Activated naive CD4-positive, alpha-beta T cell treated with anti-CD3 and anti-CD28 coated beads, Interleukin-2, amount 50 U/mL, for 24 hours (primary cell): ENCODE data around the gene ALKAL2.
A peak's percentile ranks its signal among the peaks of the same experiment; 100 is the strongest.

Source experiments
- H3K27ac Mint-ChIP-seq: one replicate; pipeline ENCODE4 v1.8.0; 2021; ENCODE audit warnings: mild to moderate bottlenecking, mixed read lengths
- H3K27me3 Mint-ChIP-seq: one replicate; pipeline ENCODE4 v1.8.0; 2021; ENCODE audit warnings: mixed read lengths
- H3K36me3 Mint-ChIP-seq: one replicate; pipeline ENCODE4 v1.8.0; 2021; ENCODE audit warnings: mixed read lengths
- H3K4me1 Mint-ChIP-seq: one replicate; pipeline ENCODE4 v1.8.0; 2021; ENCODE audit warnings: mixed read lengths
- H3K4me3 Mint-ChIP-seq: one replicate; pipeline ENCODE4 v1.8.0; 2021; ENCODE audit warnings: mild to moderate bottlenecking, mixed read lengths
- H3K9me3 Mint-ChIP-seq: one replicate; pipeline ENCODE4 v1.8.0; 2021; ENCODE audit warnings: mixed read lengths

Gene ALKAL2

GRCh38 chr2:309954-310510 is 22.1 kb upstream of the ALKAL2 start:
- Mint-ChIP-seq H3K9me3 (no peaks in the 10 kb centered on the region), H3K27me3 (peaks cover 5% of the 10 kb centered on the region), H3K4me3 (no peak overlapping the region), H3K4me1 (no peaks in the 10 kb centered on the region), H3K36me3 (no peaks in the 10 kb centered on the region), H3K27ac (no peak overlapping the region)

- H3K36me3 Mint-ChIP-seq = no peaks in the 10 kb centered on the region
- H3K9me3 Mint-ChIP-seq = no peaks in the 10 kb centered on the region
- no peak overlapping the region for H3K4me3 Mint-ChIP-seq
- peaks cover 5% of the 10 kb centered on the region for H3K27me3 Mint-ChIP-seq
- no peak overlapping the region for H3K27ac Mint-ChIP-seq
- no peaks in the 10 kb centered on the region for H3K4me1 Mint-ChIP-seq
These were observed 21.5 kb upstream of the ALKAL2 start for GRCh38 chr2:309148-309953.

GRCh38 chr2:305366-305765 is 17.5 kb upstream of the ALKAL2 start:
- no peak overlapping the region for H3K27ac Mint-ChIP-seq
- no peaks in the 10 kb centered on the region for H3K9me3 Mint-ChIP-seq
- H3K4me1 Mint-ChIP-seq = no peaks in the 10 kb centered on the region
- H3K36me3 Mint-ChIP-seq = no peaks in the 10 kb centered on the region
- H3K4me3 Mint-ChIP-seq = no peak overlapping the region
- H3K27me3 Mint-ChIP-seq = peaks cover 5% of the 10 kb centered on the region

- no peaks in the 10 kb centered on the region for H3K4me1 Mint-ChIP-seq
- no peak overlapping the region for H3K4me3 Mint-ChIP-seq
- H3K27me3 Mint-ChIP-seq = peaks cover 5% of the 10 kb centered on the region
- no peak overlapping the region for H3K27ac Mint-ChIP-seq
- no peaks in the 10 kb centered on the region for H3K9me3 Mint-ChIP-seq
- peaks cover 2% of the 10 kb centered on the region for H3K36me3 Mint-ChIP-seq
These were observed 8.5 kb upstream of the ALKAL2 start for GRCh38 chr2:296354-296753.

GRCh38 chr2:295090-295489 is 7.2 kb upstream of the ALKAL2 start:
- H3K36me3 Mint-ChIP-seq = peaks cover 2% of the 10 kb centered on the region
- H3K9me3 Mint-ChIP-seq = no peaks in the 10 kb centered on the region
- peaks cover under 1% of the 10 kb centered on the region for H3K4me1 Mint-ChIP-seq
- H3K4me3 Mint-ChIP-seq = no peak overlapping the region
- no peak overlapping the region for H3K27ac Mint-ChIP-seq
- H3K27me3 Mint-ChIP-seq = peaks cover 8% of the 10 kb centered on the region

- Mint-ChIP-seq H3K36me3 (no peaks in the 10 kb centered on the region), H3K4me1 (peaks cover 7% of the 10 kb centered on the region), H3K27me3 (peaks cover 15% of the 10 kb centered on the region), H3K9me3 (no peaks in the 10 kb centered on the region), H3K4me3 (peak overlapping the region; percentile 82), H3K27ac (no peak overlapping the region)
These were observed 2.3 kb upstream of the ALKAL2 start for GRCh38 chr2:290090-290722.

- no peaks in the 10 kb centered on the region for H3K9me3 Mint-ChIP-seq
- peaks cover 15% of the 10 kb centered on the region for H3K27me3 Mint-ChIP-seq
- H3K4me3 Mint-ChIP-seq = peak overlapping the region; percentile 82
- peaks cover 7% of the 10 kb centered on the region for H3K4me1 Mint-ChIP-seq
- no peaks in the 10 kb centered on the region for H3K36me3 Mint-ChIP-seq
- no peak overlapping the region for H3K27ac Mint-ChIP-seq
These were observed 1.6 kb upstream of the ALKAL2 start for GRCh38 chr2:289362-290089.

GRCh38 chr2:288758-289361 is 969 bp upstream of the ALKAL2 start:
- H3K4me1 Mint-ChIP-seq = peaks cover 7% of the 10 kb centered on the region
- H3K9me3 Mint-ChIP-seq = no peaks in the 10 kb centered on the region
- H3K27me3 Mint-ChIP-seq = peaks cover 15% of the 10 kb centered on the region
- H3K27ac Mint-ChIP-seq = no peak overlapping the region
- H3K4me3 Mint-ChIP-seq = peak overlapping the region; percentile 55
- no peaks in the 10 kb centered on the region for H3K36me3 Mint-ChIP-seq

GRCh38 chr2:287471-287885 is 413 bp downstream of the ALKAL2 start:
- no peak overlapping the region for H3K4me3 Mint-ChIP-seq
- H3K4me1 Mint-ChIP-seq = peaks cover 7% of the 10 kb centered on the region
- no peaks in the 10 kb centered on the region for H3K36me3 Mint-ChIP-seq
- no peaks in the 10 kb centered on the region for H3K9me3 Mint-ChIP-seq
- H3K27ac Mint-ChIP-seq = no peak overlapping the region
- peaks cover 15% of the 10 kb centered on the region for H3K27me3 Mint-ChIP-seq

- peak overlapping the region; percentile 58 for H3K4me3 Mint-ChIP-seq
- H3K4me1 Mint-ChIP-seq = peaks cover 7% of the 10 kb centered on the region
- H3K36me3 Mint-ChIP-seq = no peaks in the 10 kb centered on the region
These were observed 1.0 kb downstream of the ALKAL2 start for GRCh38 chr2:286774-287392.

GRCh38 chr2:286035-286434 is 1.9 kb downstream of the ALKAL2 start:
- Mint-ChIP-seq H3K36me3 (peaks cover 2% of the 10 kb centered on the region), H3K27ac (no peak overlapping the region), H3K9me3 (no peaks in the 10 kb centered on the region), H3K4me3 (no peak overlapping the region), H3K27me3 (peaks cover 15% of the 10 kb centered on the region), H3K4me1 (peaks cover 7% of the 10 kb centered on the region)

More at GRCh38 chr2:286774-287392, 1.0 kb downstream of the ALKAL2 start:
- Mint-ChIP-seq H3K27ac (no peak overlapping the region), H3K9me3 (no peaks in the 10 kb centered on the region), H3K27me3 (peaks cover 15% of the 10 kb centered on the region)

GRCh38 chr2:285531-285930 is 2.4 kb downstream of the ALKAL2 start:
- H3K36me3 Mint-ChIP-seq = peaks cover 2% of the 10 kb centered on the region
- H3K9me3 Mint-ChIP-seq = no peaks in the 10 kb centered on the region
- peaks cover 14% of the 10 kb centered on the region for H3K27me3 Mint-ChIP-seq
- peak overlapping the region; percentile 23 for H3K4me3 Mint-ChIP-seq
- H3K4me1 Mint-ChIP-seq = peaks cover 7% of the 10 kb centered on the region
- H3K27ac Mint-ChIP-seq = no peak overlapping the region

GRCh38 chr2:284896-285492 is 2.9 kb downstream of the ALKAL2 start:
- H3K9me3 Mint-ChIP-seq = no peaks in the 10 kb centered on the region
- H3K4me3 Mint-ChIP-seq = no peak overlapping the region
- H3K27ac Mint-ChIP-seq = no peak overlapping the region
- peaks cover 2% of the 10 kb centered on the region for H3K36me3 Mint-ChIP-seq
- peaks cover 11% of the 10 kb centered on the region for H3K27me3 Mint-ChIP-seq
- H3K4me1 Mint-ChIP-seq = peaks cover 5% of the 10 kb centered on the region

- Mint-ChIP-seq H3K27ac (no peak overlapping the region), H3K36me3 (peaks cover 2% of the 10 kb centered on the region), H3K4me3 (no peak overlapping the region), H3K9me3 (no peaks in the 10 kb centered on the region), H3K27me3 (peaks cover 6% of the 10 kb centered on the region), H3K4me1 (peaks cover 3% of the 10 kb centered on the region)
These were observed 3.7 kb downstream of the ALKAL2 start for GRCh38 chr2:283996-284794.
